Endothelial cell of umbilical vein (primary cell): ENCODE data around the gene PDE1C. TPM values are rescaled to one million over a fixed set of nuclear protein-coding genes. Genes with fewer than 3 reads are reported as not detected.

Experiments
- BruUV-seq: library from RNA; stranded (reverse); fragments of 400-500 nt; replicated peaks from 2 replicates; lab custom pipeline; 2021; lab: Mats Ljungman, UMichigan
- CTCF ChIA-PET: fragments of 300-600, 350-600 bp; sonication (Branson Sonifier 250); formaldehyde crosslinking; loops from one replicate; lab custom pipeline; 2021; ENCODE audit warnings: antibody characterized with exemption, inconsistent platforms; lab: Charles Lee
- POLR2A ChIA-PET: fragments of 300-600, 350-600 bp; sonication (Branson Sonifier 250); formaldehyde crosslinking; loops from one replicate; lab custom pipeline; 2021; ENCODE audit warnings: antibody characterized with exemption, inconsistent platforms; lab: Charles Lee
- DNase-seq: peaks from one replicate; pipeline ENCODE4 v3.0.0-alpha.2; 2011; ENCODE audit warnings: low read depth, low spot score
- FAIRE-seq: peaks from 2 replicates; lab custom pipeline; 2011; peaks lifted over from hg19 to GRCh38; lab: Jason Lieb, UNC
- H2AFZ ChIP-seq: 2 replicates; pipeline ENCODE4 v1.6.0; 2012; ENCODE audit warnings: low read depth, low read length, control low read depth, inconsistent platforms
- H3K27ac ChIP-seq: 2 replicates; pipeline ENCODE4 v1.5.1; 2011; ENCODE audit warnings: low read depth, mild to moderate bottlenecking, control low read depth, low read length, moderate library complexity; ENCODE audit not compliant: insufficient read depth
- H3K27me3 ChIP-seq, 2 experiments: 2 replicates each; pipeline versions ENCODE4 v1.6.0 to v1.6.1; 2011; ENCODE audit warnings: low read length in 2 of 2, mixed read lengths in 1 of 2; ENCODE audit not compliant: control insufficient read depth in 2 of 2, insufficient read depth in 2 of 2
- H3K36me3 ChIP-seq, 2 experiments: 2 replicates in 1 of 2; 3 replicates in 1 of 2; pipeline ENCODE4 v1.5.1; 2011; ENCODE audit warnings: low read length in 2 of 2, mild to moderate bottlenecking in 1 of 2, moderate library complexity in 1 of 2; ENCODE audit not compliant: control insufficient read depth in 2 of 2, insufficient read depth in 2 of 2; ENCODE audit errors: extremely low read depth in 1 of 2
- H3K4me1 ChIP-seq: 3 replicates; pipeline ENCODE4 v1.5.1; 2011; ENCODE audit warnings: mild to moderate bottlenecking, low read length; ENCODE audit not compliant: control insufficient read depth, insufficient read depth; ENCODE audit errors: extremely low read depth
- H3K4me2 ChIP-seq: 2 replicates; pipeline ENCODE4 v1.6.1; 2011; ENCODE audit warnings: low read length, control low read depth, mixed read lengths; ENCODE audit not compliant: insufficient read depth
- H3K4me3 ChIP-seq, 3 experiments: fragments of 200-600 bp in 1 of 3; sonication (generic), shearing (Covaris generic) in 1 of 3; replicated peaks in 1 of 3; 2 replicates each; pipeline ENCODE4 v1.5.1; 2011 to 2016; ENCODE audit warnings: control low read depth in 3 of 3, low read length in 3 of 3, mild to moderate bottlenecking in 2 of 3, inconsistent platforms in 1 of 3, low read depth in 1 of 3, moderate library complexity in 1 of 3; ENCODE audit not compliant: insufficient read depth in 1 of 3
- H3K79me2 ChIP-seq: 2 replicates; pipeline ENCODE4 v1.6.0; 2012; ENCODE audit warnings: low read length, inconsistent platforms; ENCODE audit not compliant: control insufficient read depth, insufficient read depth
- H3K9ac ChIP-seq: replicated peaks from 2 replicates; pipeline ENCODE3; 2011; ENCODE audit warnings: low read length, control low read depth; ENCODE audit not compliant: insufficient read depth; ENCODE audit errors: extremely low read depth
- H3K9me1 ChIP-seq: replicated peaks from 3 replicates; pipeline ENCODE4 v1.6.0; 2011; ENCODE audit warnings: mild to moderate bottlenecking, low read length; ENCODE audit not compliant: control insufficient read depth, insufficient read depth; ENCODE audit errors: extremely low read depth
- H3K9me3 ChIP-seq: replicated peaks from 2 replicates; pipeline ENCODE4 v1.5.1; 2012; ENCODE audit warnings: low read length, inconsistent platforms; ENCODE audit not compliant: control insufficient read depth, insufficient read depth
- H4K20me1 ChIP-seq: replicated peaks from 2 replicates; pipeline ENCODE3; 2011; ENCODE audit warnings: mild to moderate bottlenecking, low read length; ENCODE audit not compliant: control insufficient read depth, insufficient read depth; ENCODE audit errors: extremely low read depth
- EZH2 ChIP-seq: IDR thresholded peaks from 2 replicates; pipeline ENCODE4 v1.6.1; 2012; ENCODE audit warnings: borderline replicate concordance, low read depth, mild to moderate bottlenecking, moderate library complexity, low read length, inconsistent platforms; ENCODE audit not compliant: severe bottlenecking
- FOS ChIP-seq: IDR thresholded peaks from 2 replicates; pipeline ENCODE4 v1.6.1; 2011; ENCODE audit warnings: mild to moderate bottlenecking, low read length, moderate library complexity, borderline replicate concordance; ENCODE audit not compliant: insufficient read depth
- GATA2 ChIP-seq: IDR thresholded peaks from 2 replicates; pipeline ENCODE4 v1.7.0; 2011; ENCODE audit warnings: low read depth, mild to moderate bottlenecking, moderate library complexity, mixed read lengths, low read length; ENCODE audit not compliant: insufficient read length, insufficient read depth
- JUN ChIP-seq: IDR thresholded peaks from 2 replicates; pipeline ENCODE4 v1.6.1; 2011; ENCODE audit warnings: borderline replicate concordance, low read depth; ENCODE audit not compliant: insufficient read length, insufficient read depth
- MYC ChIP-seq: IDR thresholded peaks from one replicate; pipeline ENCODE4 v1.6.1; 2011; ENCODE audit warnings: mild to moderate bottlenecking, low read depth, low read length
- POLR2A ChIP-seq: IDR thresholded peaks from 2 replicates; pipeline ENCODE4 v1.6.1; 2012; ENCODE audit warnings: low read depth, mild to moderate bottlenecking, control low read depth, low read length
- POLR2AphosphoS5 ChIP-seq: IDR thresholded peaks from 2 replicates; pipeline ENCODE4 v1.6.1; 2012; ENCODE audit warnings: low read depth, mild to moderate bottlenecking, control low read depth, low read length, moderate library complexity; ENCODE audit not compliant: insufficient read depth
- dilution Hi-C: fragments of 300-500 bp; cut with MboI; formaldehyde crosslinking; loops from one replicate; pipeline ENCODE4 v1.15.0; 2019; ENCODE audit warnings: low sequenced_read_pairs; ENCODE audit not compliant: extremely low pct_ligation_motif_present
- intact Hi-C: fragments of 100-400 bp; cut with micrococcal nuclease; formaldehyde crosslinking; loops from one replicate; pipeline ENCODE4 v1.10.0; 2022
- polyA plus RNA-seq, 4 experiments: library from polyadenylated mRNA; depleted of rRNA in 3 of 4; stranded (reverse) in 3 of 4; unstranded in 1 of 4; fragments of >200 nt; gene quantifications; 2 replicates each; pipeline versions ENCODE4 v1.2.1 to v1.2.3, GENCODE V29; 2011 to 2012; ENCODE audit warnings: missing spikeins in 1 of 4
- total RNA-seq: library from RNA; stranded (reverse); gene quantifications from 2 replicates; pipeline ENCODE4 v1.2.3, GENCODE V29; 2021
- TF ChIP-seq, protein P1 (sequence below), 2 donors: IDR thresholded peaks; 1 replicate in 1 of 2; 2 replicates in 1 of 2; pipeline ENCODE4 v1.5.1; 2011; ENCODE audit warnings: low read length in 2 of 2, mild to moderate bottlenecking in 2 of 2, moderate library complexity in 2 of 2, control low read depth in 1 of 2, inconsistent platforms in 1 of 2, low read depth in 1 of 2; ENCODE audit not compliant: insufficient read depth in 1 of 2; ENCODE audit errors: extremely low read depth in 1 of 2
- TF ChIP-seq, protein P2 (sequence below): IDR thresholded peaks from 2 replicates; pipeline ENCODE4 v1.6.1; 2011; ENCODE audit not compliant: insufficient read depth, insufficient read length

Gene PDE1C
- total and polyA plus RNA-seq, 2 donors (not counting 3 experiments of a cell fraction or from before 2014, with no cell fraction given), result 0.90 to 3.1 TPM

DNA sequence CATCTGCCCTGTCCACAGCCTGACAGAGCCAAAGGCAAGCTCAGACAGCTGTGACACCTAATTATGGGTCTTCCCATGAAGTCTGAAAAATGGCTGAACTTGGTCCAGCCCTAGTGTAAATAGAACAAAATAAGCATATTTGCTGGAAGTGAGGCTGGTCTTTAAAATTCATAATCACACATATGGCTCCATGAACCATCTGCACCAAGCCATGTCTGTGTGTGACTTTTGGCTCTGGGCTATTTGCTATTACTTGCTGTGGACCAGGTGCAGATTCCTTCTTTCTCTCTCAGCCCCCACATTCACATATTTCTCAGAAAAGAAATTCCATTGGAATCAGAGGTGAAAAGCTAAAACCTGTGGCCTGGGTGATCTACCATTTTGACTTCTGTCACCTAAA is 175.9 kb downstream of the PDE1C start:
- TF ChIP-seq POLR2A (no peak), EZH2 (no peak), FOS (no peak), MYC (no peak), GATA2 (no peak), POLR2AphosphoS5 (no peak), JUN (no peak)
- TF ChIP-seq, protein P1, sequence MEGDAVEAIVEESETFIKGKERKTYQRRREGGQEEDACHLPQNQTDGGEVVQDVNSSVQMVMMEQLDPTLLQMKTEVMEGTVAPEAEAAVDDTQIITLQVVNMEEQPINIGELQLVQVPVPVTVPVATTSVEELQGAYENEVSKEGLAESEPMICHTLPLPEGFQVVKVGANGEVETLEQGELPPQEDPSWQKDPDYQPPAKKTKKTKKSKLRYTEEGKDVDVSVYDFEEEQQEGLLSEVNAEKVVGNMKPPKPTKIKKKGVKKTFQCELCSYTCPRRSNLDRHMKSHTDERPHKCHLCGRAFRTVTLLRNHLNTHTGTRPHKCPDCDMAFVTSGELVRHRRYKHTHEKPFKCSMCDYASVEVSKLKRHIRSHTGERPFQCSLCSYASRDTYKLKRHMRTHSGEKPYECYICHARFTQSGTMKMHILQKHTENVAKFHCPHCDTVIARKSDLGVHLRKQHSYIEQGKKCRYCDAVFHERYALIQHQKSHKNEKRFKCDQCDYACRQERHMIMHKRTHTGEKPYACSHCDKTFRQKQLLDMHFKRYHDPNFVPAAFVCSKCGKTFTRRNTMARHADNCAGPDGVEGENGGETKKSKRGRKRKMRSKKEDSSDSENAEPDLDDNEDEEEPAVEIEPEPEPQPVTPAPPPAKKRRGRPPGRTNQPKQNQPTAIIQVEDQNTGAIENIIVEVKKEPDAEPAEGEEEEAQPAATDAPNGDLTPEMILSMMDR (IDR thresholded peaks at IDR 0.05; ENCODE audit: extremely low read depth in 1 of 2, insufficient read depth in 1 of 2, low read depth in 1 of 2, low read length in 2 of 2), result no peak
- TF ChIP-seq, protein P2, sequence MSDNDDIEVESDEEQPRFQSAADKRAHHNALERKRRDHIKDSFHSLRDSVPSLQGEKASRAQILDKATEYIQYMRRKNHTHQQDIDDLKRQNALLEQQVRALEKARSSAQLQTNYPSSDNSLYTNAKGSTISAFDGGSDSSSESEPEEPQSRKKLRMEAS, result no peak
- no peak for DNase-seq
- no peaks in the 10 kb centered on the region for H3K27me3 ChIP-seq
- no peaks in the 10 kb centered on the region for H4K20me1 ChIP-seq
- H3K36me3 ChIP-seq, result no peaks in the 10 kb centered on the region
- H3K27ac ChIP-seq, result no peak overlapping the region
- intact Hi-C loops (loop anchor here (5.0 kb wide), 2 partner anchors 77 to 268 kb away; no protein-coding TSS in a partner anchor), dilution Hi-C loops (no loop called here)
- H3K4me1 ChIP-seq, result peaks cover 11% of the 10 kb centered on the region
- no peak overlapping the region for H2AFZ ChIP-seq
- no peaks in the 10 kb centered on the region for H3K9me3 ChIP-seq
- H3K9me1 ChIP-seq, result no peaks in the 10 kb centered on the region
- no peak overlapping the region for H3K4me2 ChIP-seq
- CTCF ChIA-PET, result interaction anchor here (0.9 to 1.5 kb wide), 4 partner anchors 10 to 44 kb away, joined by 3 to 6 read pairs (median 3); no protein-coding TSS in a partner anchor
- H3K79me2 ChIP-seq, result no peaks in the 10 kb centered on the region
- no TSS peak for BruUV-seq
- no peak for FAIRE-seq
- H3K4me3 ChIP-seq, result no peak overlapping the region
- H3K9ac ChIP-seq, result no peak overlapping the region
- POLR2A ChIA-PET, result no interaction called here
